SU-DHL-6 (cell line): ENCODE data around the gene SEMA6A.

ENCODE experiments used
- H2AFZ ChIP-seq: fragments of 200-600 bp; sonication (generic); 2 replicates; pipeline ENCODE4 v1.6.1; 2014; ENCODE audit warnings: low read depth, mild to moderate bottlenecking, moderate library complexity, mixed read lengths, antibody characterized with exemption, low read length; ENCODE audit not compliant: severe bottlenecking
- H3F3A ChIP-seq: fragments of 200-600 bp; shearing (Covaris generic); 2 replicates; pipeline ENCODE4 v1.6.0; 2016; ENCODE audit warnings: antibody characterized with exemption, mild to moderate bottlenecking; ENCODE audit not compliant: insufficient read depth
- H3K27ac ChIP-seq: fragments of 200-600 bp; sonication (generic); 2 replicates; pipeline ENCODE4 v1.5.1; 2016; ENCODE audit warnings: low read depth, mild to moderate bottlenecking, low read length, moderate library complexity, mixed read lengths
- H3K27me3 ChIP-seq: fragments of 200-600 bp; sonication (generic), shearing (Covaris generic); 2 replicates; pipeline ENCODE4 v1.6.0; 2014; ENCODE audit warnings: mild to moderate bottlenecking, low read length
- H3K36me3 ChIP-seq: fragments of 200-600 bp; sonication (generic); 2 replicates; pipeline ENCODE4 v1.6.1; 2014; ENCODE audit warnings: mild to moderate bottlenecking, low read length, mixed read lengths
- H3K4me2 ChIP-seq: fragments of 300-600, 200-600 bp; shearing (Covaris generic), sonication (generic); 2 replicates; pipeline ENCODE4 v1.6.0; 2014; ENCODE audit warnings: low read length, low read depth, mild to moderate bottlenecking; ENCODE audit not compliant: poor library complexity, severe bottlenecking
- H3K4me3 ChIP-seq: fragments of 200-600 bp; sonication (generic); 2 replicates; pipeline ENCODE4 v1.5.1; 2014; ENCODE audit warnings: antibody characterized with exemption, low read length, mild to moderate bottlenecking, mixed read lengths; ENCODE audit not compliant: insufficient read depth, poor library complexity, severe bottlenecking
- H3K79me2 ChIP-seq: fragments of 200-600 bp; sonication (generic); 2 replicates; pipeline ENCODE4 v1.6.1; 2014; ENCODE audit warnings: mild to moderate bottlenecking, low read length, moderate library complexity; ENCODE audit not compliant: insufficient read depth
- H3K9ac ChIP-seq: fragments of 200-600 bp; sonication (generic); 2 replicates; pipeline ENCODE4 v1.7.0; 2014; ENCODE audit warnings: mild to moderate bottlenecking, low read length
- H3K9me2 ChIP-seq: fragments of 200-600 bp; sonication (generic); replicated peaks from 2 replicates; pipeline ENCODE4 v1.6.1; 2014; ENCODE audit warnings: low read length; ENCODE audit not compliant: insufficient read depth
- H3K9me3 ChIP-seq: fragments of 200-600 bp; sonication (generic); 2 replicates; pipeline ENCODE4 v1.6.1; 2014; ENCODE audit warnings: low read length, mixed read lengths; ENCODE audit not compliant: insufficient read depth
- H4K20me1 ChIP-seq: fragments of 200-600 bp; sonication (generic); 2 replicates; pipeline ENCODE4 v1.6.1; 2014; ENCODE audit warnings: low read depth, mild to moderate bottlenecking, antibody characterized with exemption, low read length, moderate library complexity, mixed read lengths
- EZH2phosphoT487 ChIP-seq: fragments of 200-600 bp; sonication (generic), shearing (Covaris generic); conservative IDR thresholded peaks from 2 replicates; pipeline ENCODE4 v1.6.1; 2018; ENCODE audit warnings: mild to moderate bottlenecking, antibody characterized with exemption, low read length, moderate library complexity, mixed read lengths
- TF ChIP-seq, protein P1 (sequence below): fragments of 200-600 bp; sonication (generic); IDR thresholded peaks from one replicate; pipeline ENCODE4 v1.5.1; 2017; ENCODE audit warnings: antibody characterized with exemption, mild to moderate bottlenecking, low read length, moderate library complexity; ENCODE audit not compliant: insufficient read depth, poor library complexity, severe bottlenecking

Gene SEMA6A

DNA sequence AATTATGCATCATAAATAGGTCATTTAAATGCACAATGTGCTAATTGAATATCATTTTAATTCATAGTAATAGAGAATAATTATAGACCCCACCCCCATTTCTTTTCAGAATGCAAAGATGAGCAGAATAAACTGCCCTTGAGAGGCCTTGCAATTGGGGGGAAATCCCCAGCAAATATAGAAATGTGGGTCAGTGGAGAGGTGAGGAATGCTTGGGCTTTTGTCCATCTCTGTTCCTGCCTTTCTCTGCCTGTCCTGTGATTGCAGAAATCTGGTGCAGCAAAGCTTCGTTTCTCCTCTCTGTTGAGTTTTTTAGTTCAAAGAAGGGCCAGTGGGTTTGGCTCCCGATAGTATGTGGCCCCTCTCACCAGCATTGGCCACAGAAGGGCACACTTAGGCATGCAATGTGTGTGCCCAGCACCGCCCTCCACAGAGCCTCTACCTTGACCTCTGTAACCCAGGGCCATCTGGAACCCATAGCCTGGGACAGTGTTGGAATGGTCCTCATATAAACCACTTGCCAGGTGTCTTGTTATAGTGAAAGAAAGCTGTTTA, 164.2 kb downstream of the SEMA6A start:
- no peaks in the 10 kb centered on the region for H3K27me3 ChIP-seq
- no peaks in the 10 kb centered on the region for H3F3A ChIP-seq
- no peaks in the 10 kb centered on the region for H3K9me3 ChIP-seq
- no peak overlapping the region for H3K4me2 ChIP-seq
- no peak overlapping the region for H2AFZ ChIP-seq
- H3K27ac ChIP-seq: no peak overlapping the region
- no peak overlapping the region for H3K9ac ChIP-seq
- H3K9me2 ChIP-seq: no peaks in the 10 kb centered on the region
- TF ChIP-seq, protein P1, sequence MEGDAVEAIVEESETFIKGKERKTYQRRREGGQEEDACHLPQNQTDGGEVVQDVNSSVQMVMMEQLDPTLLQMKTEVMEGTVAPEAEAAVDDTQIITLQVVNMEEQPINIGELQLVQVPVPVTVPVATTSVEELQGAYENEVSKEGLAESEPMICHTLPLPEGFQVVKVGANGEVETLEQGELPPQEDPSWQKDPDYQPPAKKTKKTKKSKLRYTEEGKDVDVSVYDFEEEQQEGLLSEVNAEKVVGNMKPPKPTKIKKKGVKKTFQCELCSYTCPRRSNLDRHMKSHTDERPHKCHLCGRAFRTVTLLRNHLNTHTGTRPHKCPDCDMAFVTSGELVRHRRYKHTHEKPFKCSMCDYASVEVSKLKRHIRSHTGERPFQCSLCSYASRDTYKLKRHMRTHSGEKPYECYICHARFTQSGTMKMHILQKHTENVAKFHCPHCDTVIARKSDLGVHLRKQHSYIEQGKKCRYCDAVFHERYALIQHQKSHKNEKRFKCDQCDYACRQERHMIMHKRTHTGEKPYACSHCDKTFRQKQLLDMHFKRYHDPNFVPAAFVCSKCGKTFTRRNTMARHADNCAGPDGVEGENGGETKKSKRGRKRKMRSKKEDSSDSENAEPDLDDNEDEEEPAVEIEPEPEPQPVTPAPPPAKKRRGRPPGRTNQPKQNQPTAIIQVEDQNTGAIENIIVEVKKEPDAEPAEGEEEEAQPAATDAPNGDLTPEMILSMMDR: no peak
- TF ChIP-seq EZH2phosphoT487: no peak
- H3K36me3 ChIP-seq: no peaks in the 10 kb centered on the region
- no peaks in the 10 kb centered on the region for H4K20me1 ChIP-seq
- no peak overlapping the region for H3K4me3 ChIP-seq
- no peaks in the 10 kb centered on the region for H3K79me2 ChIP-seq

- Histone ChIP-seq H3K4me3 (no peak overlapping the region), H3K9ac (no peak overlapping the region), H3K4me2 (no peak overlapping the region), H3K79me2 (no peaks in the 10 kb centered on the region), H2AFZ (no peak overlapping the region), H3K27me3 (no peaks in the 10 kb centered on the region), H3K27ac (no peak overlapping the region), H3K9me2 (no peaks in the 10 kb centered on the region), H3K36me3 (no peaks in the 10 kb centered on the region), H3F3A (no peaks in the 10 kb centered on the region), H4K20me1 (no peaks in the 10 kb centered on the region), H3K9me3 (no peaks in the 10 kb centered on the region)
- TF ChIP-seq EZH2phosphoT487: no peak
- TF ChIP-seq, protein P1: no peak
Observed at GRCh38 chr5:116409591-116410296, 164.9 kb downstream of the SEMA6A start.

DNA sequence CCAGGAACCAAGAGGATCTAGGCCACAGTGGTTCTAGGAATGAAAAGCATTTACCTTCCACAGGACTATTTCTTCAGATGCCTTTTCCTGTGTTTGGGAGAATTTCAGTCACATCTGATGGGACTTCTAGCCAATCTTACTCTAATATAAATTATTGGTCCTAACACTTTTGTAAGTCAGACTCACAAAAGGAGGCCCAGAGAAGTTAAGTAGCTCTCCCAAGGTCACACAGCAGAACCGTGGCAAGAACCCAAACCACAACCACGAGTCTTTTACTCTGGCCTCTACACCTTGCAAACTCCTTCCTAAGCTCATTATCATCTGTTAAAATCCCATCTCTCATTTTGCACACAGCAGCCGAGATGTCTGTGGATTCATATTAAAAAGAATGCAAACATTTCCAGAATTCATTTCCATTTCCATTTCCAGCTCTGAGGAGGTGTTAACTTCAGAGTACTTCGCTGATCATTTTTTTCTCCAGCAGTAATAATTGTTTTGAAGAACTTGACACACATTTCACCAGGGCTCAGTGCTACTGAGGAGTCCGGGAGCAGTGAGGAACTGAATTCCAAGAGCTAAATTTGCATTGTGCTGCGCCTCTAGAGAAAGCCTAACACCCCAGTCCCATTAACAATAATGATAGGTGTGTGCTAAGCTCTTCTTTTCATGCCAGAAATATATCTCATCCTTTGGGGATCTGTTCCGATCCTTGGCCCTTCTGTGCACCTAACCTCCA, 168.1 kb downstream of the SEMA6A start:
- no peaks in the 10 kb centered on the region for H3F3A ChIP-seq
- H3K4me3 ChIP-seq: no peak overlapping the region
- H3K27me3 ChIP-seq: no peaks in the 10 kb centered on the region
- no peak overlapping the region for H3K9ac ChIP-seq
- no peaks in the 10 kb centered on the region for H4K20me1 ChIP-seq
- no peaks in the 10 kb centered on the region for H3K36me3 ChIP-seq
- no peaks in the 10 kb centered on the region for H3K9me3 ChIP-seq
- no peak overlapping the region for H3K27ac ChIP-seq
- H3K79me2 ChIP-seq: no peaks in the 10 kb centered on the region
- H3K9me2 ChIP-seq: no peaks in the 10 kb centered on the region
- TF ChIP-seq EZH2phosphoT487: no peak
- TF ChIP-seq, protein P1: no peak
- no peak overlapping the region for H3K4me2 ChIP-seq
- no peak overlapping the region for H2AFZ ChIP-seq
